ENCODE measurements around the gene TNNT1.
"Not testable (repeated sequence)": the region's sequence is repeated elsewhere in the genome, so short reads cannot be mapped to it uniquely, and the experiment has no call there.

TNNT1 gene

GRCh38 chr19:55166530-55167268, 17.7 kb upstream of the TNNT1 start, which contains the start of gene DNAAF3:
TSS of gene DNAAF3 (minus strand) at chr19:55166613. CDS start at chr19:55166413, 200 bp downstream.
- no peak for DNase-seq

DNA sequence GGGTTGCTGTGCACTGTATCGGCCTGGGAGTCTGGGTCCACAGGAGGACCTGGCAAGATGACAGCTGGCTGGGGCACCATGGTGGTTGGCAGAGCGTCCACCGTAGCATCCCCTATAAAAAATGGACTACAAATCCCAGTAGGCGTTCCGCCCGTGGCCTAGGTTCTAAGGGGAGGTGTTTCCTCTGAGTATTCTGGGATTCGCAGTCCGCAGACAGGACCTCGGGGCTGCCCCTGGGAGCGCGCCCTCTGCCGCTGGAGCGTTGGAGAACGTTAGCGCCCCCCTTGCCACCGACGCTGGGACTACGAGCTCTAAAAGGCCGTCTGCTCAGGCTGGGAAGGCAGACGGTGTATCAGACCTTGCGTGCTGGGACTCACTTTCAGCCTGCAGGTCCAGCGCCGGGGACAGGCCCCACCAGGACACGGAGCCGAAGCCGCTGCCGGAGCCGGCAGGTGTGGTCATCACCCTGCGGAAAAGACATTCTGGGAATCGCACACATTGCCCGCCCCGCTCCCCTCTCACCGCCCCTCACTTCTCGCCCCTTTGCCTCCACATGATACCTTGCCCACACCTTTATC, 17.0 kb upstream of the TNNT1 start:
- DNase-seq = no peak

- no peak for DNase-seq
These were observed 12.7 kb upstream of the TNNT1 start for GRCh38 chr19:55161571-55162322.

DNA sequence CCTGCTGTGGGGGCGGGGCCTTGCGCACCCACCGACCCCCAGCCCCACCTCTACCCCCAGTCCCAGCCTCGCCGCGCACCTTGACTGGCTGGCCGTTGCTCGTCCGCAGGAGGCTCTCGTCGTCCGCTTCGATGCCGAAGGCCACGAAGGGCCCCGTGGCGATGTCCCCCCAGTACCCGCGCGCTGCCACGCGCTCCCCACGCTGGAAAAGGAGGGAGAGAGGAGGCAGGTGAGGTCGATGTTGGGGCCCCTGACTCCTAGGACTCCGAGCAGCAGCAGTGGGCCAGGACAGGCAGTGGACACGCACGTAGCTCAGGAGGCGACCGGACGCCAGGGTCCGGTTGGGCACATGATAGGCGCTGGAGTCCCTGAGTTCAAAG, 12.0 kb upstream of the TNNT1 start:
- no peak for DNase-seq

DNA sequence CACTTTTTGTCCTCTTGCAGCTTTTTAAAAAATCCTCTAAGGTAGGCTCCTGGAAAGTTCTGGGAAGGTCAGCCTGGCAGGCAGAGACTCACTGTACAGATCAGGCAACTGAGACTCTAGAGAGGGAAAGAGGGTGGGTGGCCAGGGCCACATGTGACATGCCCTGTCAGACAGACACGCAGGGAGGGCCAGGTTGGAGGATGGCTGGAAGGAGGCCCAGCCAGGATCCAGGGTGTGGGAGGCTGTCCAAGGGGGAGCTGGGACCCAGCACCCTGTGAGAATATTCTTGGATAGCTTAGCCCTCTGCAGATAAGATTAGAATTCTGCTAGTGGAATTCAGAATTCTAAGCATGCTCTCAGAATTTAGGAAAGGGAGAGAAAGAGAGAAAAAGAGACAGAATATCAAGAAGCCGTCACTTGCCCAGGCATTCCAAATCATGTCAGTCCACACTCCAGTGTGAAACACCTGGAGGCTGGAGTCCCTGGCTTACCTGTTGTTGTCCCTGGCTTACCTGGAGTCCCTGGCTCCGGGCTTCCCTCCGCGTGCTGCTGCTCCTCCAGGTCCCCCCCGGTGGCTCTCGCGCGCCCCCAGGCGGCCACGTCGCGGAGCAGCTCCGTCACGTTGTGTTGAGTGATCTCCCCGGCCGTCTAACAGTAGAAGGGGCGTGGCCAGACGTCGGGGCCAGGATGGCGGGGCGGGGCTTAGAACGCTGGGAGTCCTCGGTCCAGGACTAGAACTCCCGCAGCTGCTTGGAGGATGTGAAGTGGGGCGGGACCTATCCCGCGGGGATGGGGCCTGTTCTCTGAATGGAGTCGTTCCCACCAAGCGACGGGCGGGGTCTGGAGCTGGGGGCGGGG, 11.4 kb upstream of the TNNT1 start:
- DNase-seq = no peak

- DNase-seq = no peak
These were observed 10.1 kb upstream of the TNNT1 start for GRCh38 chr19:55158848-55159749.

GRCh38 chr19:55158423-55158822, 9.4 kb upstream of the TNNT1 start:
- no peak for DNase-seq

GRCh38 chr19:55157064-55157908, 8.3 kb upstream of the TNNT1 start, which contains the start of gene TNNI3:
TSS of gene TNNI3 (minus strand) at chr19:55157732. CDS start at chr19:55157589, 143 bp downstream.
- no peak for DNase-seq

- no peak for DNase-seq
These were observed 7.4 kb upstream of the TNNT1 start for GRCh38 chr19:55156202-55157063.

GRCh38 chr19:55155784-55156183, 6.8 kb upstream of the TNNT1 start:
- DNase-seq = not testable (repeated sequence)

- DNase-seq = no peak
These were observed 4.8 kb upstream of the TNNT1 start for GRCh38 chr19:55153652-55154264.

DNA sequence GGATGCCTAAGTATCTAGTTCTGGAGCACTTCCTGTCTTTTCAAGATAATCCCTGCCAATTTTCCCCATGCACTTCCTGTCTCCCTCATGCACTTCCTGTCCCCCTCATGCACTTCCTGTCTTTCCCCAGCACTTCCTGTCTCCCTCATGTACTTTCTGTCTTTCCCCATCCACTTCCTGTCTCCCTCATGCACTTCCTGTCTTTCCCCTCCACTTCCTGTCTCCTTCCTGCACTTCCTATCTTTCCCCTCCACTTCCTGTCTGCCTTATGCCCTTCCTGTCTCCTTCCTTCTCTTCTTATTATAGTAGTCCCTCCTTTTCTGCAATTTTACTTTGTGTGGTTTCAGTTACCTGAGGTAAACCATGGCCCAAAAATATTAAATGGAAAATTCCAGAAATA, 3.0 kb upstream of the TNNT1 start:
- no peak for DNase-seq

DNA sequence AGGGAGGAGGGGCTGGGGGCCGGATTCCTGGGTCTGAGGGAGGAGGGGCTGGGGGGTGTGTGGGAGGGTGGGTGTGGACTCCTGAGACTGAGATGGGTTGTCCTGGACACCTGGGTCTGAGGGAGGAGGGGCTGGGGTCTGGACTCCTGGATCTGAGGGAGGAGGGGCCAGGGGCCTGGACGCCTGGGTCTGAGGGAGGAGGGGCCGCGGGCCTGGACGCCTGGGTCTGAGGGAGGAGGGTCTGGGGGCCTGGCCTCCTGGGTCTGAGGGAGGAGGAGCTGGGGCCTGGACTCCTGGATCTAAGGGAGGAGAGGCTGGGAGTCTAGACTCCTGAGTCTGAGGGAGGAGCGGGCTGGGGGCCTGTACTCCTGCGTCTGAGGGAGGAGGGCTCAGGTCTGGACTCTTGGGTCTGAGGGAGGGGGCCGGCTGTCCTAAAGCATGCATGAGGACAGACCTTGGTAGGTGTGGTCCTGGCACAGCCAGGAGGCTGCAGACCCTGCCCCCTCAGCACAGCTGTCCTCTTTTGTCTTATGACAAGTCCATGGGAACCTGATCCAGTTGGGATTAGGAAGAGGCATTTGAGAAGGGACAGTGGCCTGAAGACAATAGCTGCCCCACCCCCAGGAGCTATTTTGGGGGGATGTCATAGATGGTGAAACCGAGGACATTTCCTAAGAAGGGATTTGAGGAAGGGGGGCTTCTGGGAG, 1.3 kb downstream of the TNNT1 start:
- no peak for DNase-seq

GRCh38 chr19:55146705-55147273, 2.2 kb downstream of the TNNT1 start:
- no peak for DNase-seq

- DNase-seq = no peak
These were observed 2.8 kb downstream of the TNNT1 start for GRCh38 chr19:55146078-55146704.

DNA sequence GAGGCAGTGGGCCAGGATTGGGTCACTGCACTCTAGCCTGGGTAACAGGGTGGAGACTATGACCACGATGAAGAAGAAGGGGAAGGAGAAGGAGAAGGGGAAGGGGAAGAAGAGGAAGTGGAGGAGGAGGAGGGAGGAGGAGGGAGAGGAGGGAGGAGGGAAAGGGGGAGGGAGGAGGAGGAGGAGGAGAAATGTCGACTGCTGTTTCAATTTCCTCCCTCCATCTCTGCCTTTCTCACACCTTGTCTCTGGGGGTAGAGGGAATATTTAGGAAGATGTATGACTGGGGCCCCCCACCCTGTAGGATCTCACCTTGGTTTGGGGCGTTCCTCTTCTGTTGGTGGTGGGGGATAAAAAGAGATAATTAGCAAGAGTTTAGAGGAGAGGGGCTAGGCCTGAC, 3.8 kb downstream of the TNNT1 start:
- DNase-seq = no peak

- no peak for DNase-seq
These were observed 7.3 kb downstream of the TNNT1 start for GRCh38 chr19:55141696-55142095.

GRCh38 chr19:55137915-55138314, 11.1 kb downstream of the TNNT1 start:
- DNase-seq = no peak

Data from cortex of kidney (tissue), 1 donor.